Subcutaneous adipose tissue (tissue), 4 donors: ENCODE data around the gene ITGB5. TPM values are rescaled to one million over a fixed set of nuclear protein-coding genes. Genes with fewer than 3 reads are reported as not detected.

Experiments
- total RNA-seq, 4 donors: library from RNA; depleted of rRNA; stranded (reverse); fragments of >200 nt; gene quantifications; one replicate each; pipeline ENCODE4 v1.1.0, GENCODE V29; 2016
- TF ChIP-seq, protein P1 (sequence below): fragments of 450-650 bp; IDR thresholded peaks from one replicate; pipeline ENCODE4 v1.5.1; 2016; ENCODE audit warnings: low read depth, mild to moderate bottlenecking, control low read depth, antibody characterized with exemption, moderate library complexity

Gene ITGB5
- total RNA-seq, 4 donors from 2014 or later: 165 to 320 (median 262) TPM

DNA sequence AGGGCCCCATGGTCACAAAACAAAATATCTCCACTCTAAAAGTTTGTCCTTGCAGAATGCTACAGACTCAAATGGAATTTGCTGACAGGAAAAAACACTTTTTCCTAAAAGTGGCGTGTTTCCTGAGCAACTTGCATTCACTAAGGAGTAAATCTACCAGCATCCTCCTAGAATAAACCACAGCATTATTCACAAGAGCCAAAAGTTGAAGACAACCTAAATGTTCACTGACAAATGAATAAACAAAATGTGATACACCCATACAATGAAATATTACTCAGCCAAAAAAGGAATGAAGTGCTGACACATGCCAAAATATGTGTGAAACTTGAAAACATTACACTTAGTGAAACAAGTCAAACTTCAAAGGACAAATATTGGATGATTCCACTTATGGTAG lies 28.9 kb downstream of the ITGB5 start:
- TF ChIP-seq, protein P1, sequence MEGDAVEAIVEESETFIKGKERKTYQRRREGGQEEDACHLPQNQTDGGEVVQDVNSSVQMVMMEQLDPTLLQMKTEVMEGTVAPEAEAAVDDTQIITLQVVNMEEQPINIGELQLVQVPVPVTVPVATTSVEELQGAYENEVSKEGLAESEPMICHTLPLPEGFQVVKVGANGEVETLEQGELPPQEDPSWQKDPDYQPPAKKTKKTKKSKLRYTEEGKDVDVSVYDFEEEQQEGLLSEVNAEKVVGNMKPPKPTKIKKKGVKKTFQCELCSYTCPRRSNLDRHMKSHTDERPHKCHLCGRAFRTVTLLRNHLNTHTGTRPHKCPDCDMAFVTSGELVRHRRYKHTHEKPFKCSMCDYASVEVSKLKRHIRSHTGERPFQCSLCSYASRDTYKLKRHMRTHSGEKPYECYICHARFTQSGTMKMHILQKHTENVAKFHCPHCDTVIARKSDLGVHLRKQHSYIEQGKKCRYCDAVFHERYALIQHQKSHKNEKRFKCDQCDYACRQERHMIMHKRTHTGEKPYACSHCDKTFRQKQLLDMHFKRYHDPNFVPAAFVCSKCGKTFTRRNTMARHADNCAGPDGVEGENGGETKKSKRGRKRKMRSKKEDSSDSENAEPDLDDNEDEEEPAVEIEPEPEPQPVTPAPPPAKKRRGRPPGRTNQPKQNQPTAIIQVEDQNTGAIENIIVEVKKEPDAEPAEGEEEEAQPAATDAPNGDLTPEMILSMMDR: no peak

DNA sequence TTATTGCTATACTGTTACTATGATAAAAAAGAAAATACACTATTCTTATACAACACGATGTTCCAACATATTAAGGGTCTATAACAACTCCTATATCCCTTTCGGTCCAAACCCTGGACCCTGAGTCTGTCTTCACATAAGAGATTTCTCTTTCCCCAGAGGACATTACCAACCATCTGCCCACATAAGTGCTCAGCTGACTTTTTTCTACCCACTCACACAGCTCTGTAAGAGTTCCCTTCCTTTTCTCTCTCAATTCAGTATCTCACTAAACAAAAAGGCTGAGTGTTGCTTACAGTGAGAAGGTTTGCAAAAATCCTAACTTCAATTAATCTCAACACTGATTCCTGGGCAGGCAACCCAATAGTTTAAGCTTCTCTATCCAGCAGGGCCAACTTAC lies 30.5 kb downstream of the ITGB5 start:
- TF ChIP-seq, protein P1: no peak

DNA sequence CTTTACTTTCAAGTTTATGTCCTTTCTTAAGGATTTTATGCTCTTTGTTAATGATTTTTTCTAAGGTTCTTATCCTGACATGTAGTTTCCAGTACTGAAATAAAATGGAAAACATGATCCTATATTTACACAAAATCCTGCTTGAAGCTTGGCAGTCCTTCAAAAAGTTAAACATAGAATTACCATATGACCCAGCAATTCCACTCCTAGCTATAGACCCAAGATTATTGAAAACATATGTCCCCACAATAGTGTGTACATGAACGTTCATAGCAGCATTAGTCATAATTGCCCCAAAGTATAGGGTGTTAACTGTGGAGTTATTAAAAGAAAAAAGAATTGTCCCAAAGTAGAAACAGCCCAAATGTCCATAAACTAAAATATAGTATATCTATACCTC lies 33.2 kb downstream of the ITGB5 start:
- TF ChIP-seq, protein P1: no peak

DNA sequence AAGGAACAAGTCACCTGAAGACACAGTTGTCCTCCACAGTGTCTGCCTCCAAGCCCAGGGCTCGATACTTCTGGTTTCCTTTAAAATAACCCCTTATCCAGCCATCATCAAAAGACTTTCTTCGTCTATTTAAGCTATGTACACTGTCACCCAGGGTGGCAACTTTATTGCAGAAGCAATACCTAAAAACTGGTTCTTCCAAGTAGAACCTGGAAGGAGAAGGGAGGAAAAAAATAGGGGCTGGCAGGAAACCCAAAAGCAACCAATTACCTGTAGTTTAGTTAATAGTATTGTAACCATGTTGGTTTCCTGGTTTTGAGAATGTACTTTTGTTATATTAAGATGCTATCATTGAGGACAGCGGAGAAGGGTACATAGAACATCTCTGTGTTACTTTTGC lies 33.7 kb downstream of the ITGB5 start:
- TF ChIP-seq, protein P1: no peak

DNA sequence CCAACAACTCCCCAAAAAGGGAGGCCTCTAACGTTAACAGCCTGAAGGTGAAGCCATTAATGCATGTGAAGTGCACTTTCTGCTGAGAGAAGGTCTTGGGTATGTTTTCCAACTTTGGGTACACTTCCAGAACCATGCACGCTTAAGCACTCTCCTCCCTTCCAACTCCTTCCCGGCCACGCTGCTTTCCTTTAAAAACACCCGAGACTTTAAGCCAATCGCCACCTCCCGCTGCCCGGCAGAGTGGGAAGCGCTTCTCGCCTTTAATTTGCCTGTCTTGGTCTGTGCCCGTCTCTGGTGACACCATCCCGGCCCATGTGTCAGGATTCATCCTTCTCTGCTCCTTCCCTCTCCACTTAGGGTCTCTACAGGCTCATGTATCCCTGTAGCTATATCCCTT lies 35.3 kb downstream of the ITGB5 start:
- TF ChIP-seq, protein P1: no peak

DNA sequence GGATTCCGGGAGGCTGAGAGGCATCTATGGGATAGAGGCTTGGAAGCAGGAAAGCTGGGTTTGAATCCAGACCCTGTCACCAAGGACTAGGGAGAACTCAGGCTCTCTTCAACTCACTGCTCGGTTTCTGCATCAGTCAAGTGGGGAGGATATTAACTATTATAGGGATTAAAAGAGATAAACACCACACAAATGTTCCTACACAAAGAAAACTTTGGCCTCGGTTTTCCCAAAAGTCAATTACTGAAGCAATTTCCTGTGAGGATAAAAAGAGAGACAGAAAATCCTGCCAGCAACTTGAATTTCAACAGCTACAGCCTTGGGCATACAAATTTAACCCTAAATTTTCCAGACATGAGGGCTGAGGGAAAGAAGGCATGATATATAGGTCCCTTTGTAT lies 36.0 kb downstream of the ITGB5 start:
- TF ChIP-seq, protein P1: no peak

DNA sequence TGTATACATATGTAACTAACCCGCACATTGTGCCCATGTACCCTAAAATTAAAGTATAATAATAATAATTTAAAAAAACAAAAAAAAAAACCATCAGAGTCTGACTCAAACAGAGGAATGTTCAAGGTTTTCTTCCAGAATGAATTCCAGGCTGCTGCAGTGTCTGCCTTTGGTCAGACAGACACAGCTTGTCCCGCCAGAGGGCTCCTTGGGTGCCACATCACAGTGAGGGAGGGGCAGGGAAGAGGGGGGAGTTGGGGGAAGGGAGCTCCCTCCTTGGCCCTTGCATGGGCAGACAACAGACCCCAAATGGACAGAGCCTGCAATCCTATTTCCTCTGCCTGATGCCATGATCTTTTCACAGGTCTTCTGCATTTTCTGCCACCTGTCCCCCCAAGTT lies 36.5 kb downstream of the ITGB5 start:
- TF ChIP-seq, protein P1: no peak
